OCI-LY3 (cell line): ENCODE data around the gene NLGN1.

Experiments used
- H2AFZ ChIP-seq: fragments of 200-600, 300-600 bp; shearing (Covaris generic); 2 replicates; pipeline ENCODE4 v1.6.0; 2014; ENCODE audit warnings: antibody characterized with exemption, low read depth, low read length
- H3K27ac ChIP-seq: fragments of 200-600, 300-600 bp; sonication (generic); 2 replicates; pipeline ENCODE4 v1.5.1; 2014; ENCODE audit warnings: mild to moderate bottlenecking, low read length, moderate library complexity, mixed read lengths
- H3K27me3 ChIP-seq: fragments of 200-600, 300-600 bp; sonication (generic); 2 replicates; pipeline ENCODE4 v1.6.1; 2014; ENCODE audit warnings: low read depth, low read length, mixed read lengths
- H3K36me3 ChIP-seq: fragments of 200-600, 300-600 bp; sonication (generic); replicated peaks from 2 replicates; pipeline ENCODE3; 2014; ENCODE audit warnings: low read depth, low read length, mixed read lengths
- H3K4me1 ChIP-seq: fragments of 300-600, 200-600 bp; sonication (generic); 2 replicates; pipeline ENCODE4 v1.6.1; 2014; ENCODE audit warnings: low read length, mixed read lengths
- H3K4me2 ChIP-seq: fragments of 200-600, 300-600 bp; sonication (generic); 2 replicates; pipeline ENCODE4 v1.6.1; 2014; ENCODE audit warnings: low read length, mixed read lengths
- H3K4me3 ChIP-seq: fragments of 300-600, 200-600 bp; sonication (generic); 2 replicates; pipeline ENCODE4 v1.5.1; 2014; ENCODE audit warnings: antibody characterized with exemption, mild to moderate bottlenecking, low read length, moderate library complexity
- H3K79me2 ChIP-seq: fragments of 300-600, 200-600 bp; shearing (Covaris generic); 2 replicates; pipeline ENCODE4 v1.6.1; 2014; ENCODE audit warnings: mild to moderate bottlenecking, low read length, mixed read lengths
- H3K9ac ChIP-seq: fragments of 300-600, 200-600 bp; shearing (Covaris generic); 2 replicates; pipeline ENCODE4 v1.6.0; 2014; ENCODE audit warnings: mild to moderate bottlenecking, low read length, moderate library complexity
- H3K9me3 ChIP-seq: fragments of 200-600, 300-600 bp; shearing (Covaris generic); 2 replicates; pipeline ENCODE4 v1.6.1; 2014; ENCODE audit warnings: low read length, mixed read lengths; ENCODE audit not compliant: insufficient read depth
- H4K20me1 ChIP-seq: fragments of 200-600, 300-600 bp; sonication (generic); 2 replicates; pipeline ENCODE4 v1.6.1; 2016; ENCODE audit warnings: low read length, mixed read lengths; ENCODE audit not compliant: insufficient read depth
- CTCF ChIP-seq: fragments of 200-600, 300-600 bp; sonication (generic); IDR thresholded peaks from 2 replicates; pipeline ENCODE4 v1.5.1; 2014; ENCODE audit warnings: antibody characterized with exemption, low read length, low read depth
- EZH2phosphoT487 ChIP-seq: fragments of 200-600 bp; shearing (Covaris generic); IDR thresholded peaks from 2 replicates; pipeline ENCODE4 v1.6.1; 2018; ENCODE audit warnings: antibody characterized with exemption, mixed run types, low read depth

NLGN1 gene

GRCh38 chr3:173733029-173733652, 335.6 kb downstream of the NLGN1 start:
- Histone ChIP-seq H3K27ac (no peak overlapping the region), H3K9ac (no peak overlapping the region), H2AFZ (no peak overlapping the region), H3K4me2 (no peak overlapping the region), H3K79me2 (no peaks in the 10 kb centered on the region), H3K27me3 (no peaks in the 10 kb centered on the region), H3K4me1 (no peaks in the 10 kb centered on the region), H4K20me1 (no peaks in the 10 kb centered on the region), H3K36me3 (no peaks in the 10 kb centered on the region), H3K9me3 (no peaks in the 10 kb centered on the region), H3K4me3 (no peak overlapping the region)
- TF ChIP-seq CTCF (peak; percentile 51), EZH2phosphoT487 (no peak)

- no peak overlapping the region for H3K27ac ChIP-seq
- no peaks in the 10 kb centered on the region for H3K4me1 ChIP-seq
- no peaks in the 10 kb centered on the region for H3K9me3 ChIP-seq
- H3K9ac ChIP-seq, result no peak overlapping the region
- H4K20me1 ChIP-seq, result no peaks in the 10 kb centered on the region
- TF ChIP-seq CTCF (no peak), EZH2phosphoT487 (no peak)
- no peak overlapping the region for H3K4me2 ChIP-seq
- no peaks in the 10 kb centered on the region for H3K27me3 ChIP-seq
- no peak overlapping the region for H3K4me3 ChIP-seq
- H2AFZ ChIP-seq, result no peak overlapping the region
- H3K79me2 ChIP-seq, result no peaks in the 10 kb centered on the region
- H3K36me3 ChIP-seq, result no peaks in the 10 kb centered on the region
These were observed 336.9 kb downstream of the NLGN1 start for GRCh38 chr3:173734473-173734872.

GRCh38 chr3:173734895-173735294, 337.4 kb downstream of the NLGN1 start:
- Histone ChIP-seq H3K36me3 (no peaks in the 10 kb centered on the region), H3K4me1 (no peaks in the 10 kb centered on the region), H3K4me2 (no peak overlapping the region), H3K27ac (no peak overlapping the region), H2AFZ (no peak overlapping the region), H3K4me3 (no peak overlapping the region), H4K20me1 (no peaks in the 10 kb centered on the region), H3K27me3 (no peaks in the 10 kb centered on the region), H3K9ac (no peak overlapping the region), H3K9me3 (no peaks in the 10 kb centered on the region), H3K79me2 (no peaks in the 10 kb centered on the region)
- TF ChIP-seq EZH2phosphoT487, result no peak
- TF ChIP-seq CTCF, result no peak

GRCh38 chr3:173735841-173736240, 338.3 kb downstream of the NLGN1 start:
- Histone ChIP-seq H3K27me3 (no peaks in the 10 kb centered on the region), H3K4me1 (no peaks in the 10 kb centered on the region), H2AFZ (no peak overlapping the region), H3K4me2 (no peak overlapping the region), H3K79me2 (no peaks in the 10 kb centered on the region), H3K9me3 (no peaks in the 10 kb centered on the region), H3K27ac (no peak overlapping the region), H3K9ac (no peak overlapping the region), H4K20me1 (no peaks in the 10 kb centered on the region), H3K36me3 (no peaks in the 10 kb centered on the region), H3K4me3 (no peak overlapping the region)
- no peak for TF ChIP-seq CTCF
- no peak for TF ChIP-seq EZH2phosphoT487
